Measurements from ENCODE around the gene HAPSTR1. TPM values are rescaled to one million over a fixed set of nuclear protein-coding genes. Genes with fewer than 3 reads are reported as not detected.

The HAPSTR1 gene
- total and polyA plus RNA-seq, 2 of the 13 experiments (the other 11 are each of a cell fraction or from before 2014, with no cell fraction given): 25.2 to 83.2 TPM

- no peak for TF ChIP-seq ZBTB10 (CRISPR knock-in tag; IDR thresholded peaks at IDR 0.05; ENCODE audit: borderline replicate concordance)
- no peak for TF ChIP-seq NCOA1 (CRISPR knock-in tag; IDR thresholded peaks at IDR 0.05)
- TF ChIP-seq FOXO1 (CRISPR knock-in tag; IDR thresholded peaks at IDR 0.05): no peak
- TF ChIP-seq RAD21 (CRISPR knock-in tag; IDR thresholded peaks at IDR 0.05): no peak
- TF ChIP-seq HNF4A (CRISPR knock-in tag; IDR thresholded peaks at IDR 0.05): peak; percentile 71
- no peak for TF ChIP-seq PHF21A (CRISPR knock-in tag; IDR thresholded peaks at IDR 0.05)
- peak; percentile 77 for TF ChIP-seq RNF2 (conservative IDR thresholded peaks at IDR 0.05; ENCODE audit: low read depth)
- no peak for TF ChIP-seq ZNF446 (CRISPR knock-in tag; IDR thresholded peaks at IDR 0.05)
- 0 out of 2 replicates have a peak, but pooled peaks have one; percentile 40 for TF ChIP-seq DMAP1 (CRISPR knock-in tag; IDR thresholded peaks at IDR 0.05)
- no peak for TF ChIP-seq USF2 (IDR thresholded peaks at IDR 0.05; ENCODE audit: low read depth, low read length)
- no peak for TF ChIP-seq USF2 (CRISPR knock-in tag; IDR thresholded peaks at IDR 0.05; ENCODE audit: borderline replicate concordance)
- no peak for TF ChIP-seq STAT6 (CRISPR knock-in tag; IDR thresholded peaks at IDR 0.05; ENCODE audit: borderline replicate concordance)
- 0 out of 2 replicates have a peak, but pooled peaks have one; percentile 43 for TF ChIP-seq KMT2A (CRISPR knock-in tag; IDR thresholded peaks at IDR 0.05)
- no peak for TF ChIP-seq SNRNP70 (IDR thresholded peaks at IDR 0.05; ENCODE audit: low read depth, low read length)
- TF ChIP-seq STAG1 (CRISPR knock-in tag; IDR thresholded peaks at IDR 0.05): no peak
- TF ChIP-seq KAT7 (CRISPR knock-in tag; IDR thresholded peaks at IDR 0.05; ENCODE audit: borderline replicate concordance): no peak
- TF ChIP-seq POLR2A (IDR thresholded peaks at IDR 0.05; ENCODE audit: insufficient read depth in 1 of 2, low read depth in 2 of 2, low read length in 2 of 2): no peak
- no peak for TF ChIP-seq MEIS1 (CRISPR knock-in tag; IDR thresholded peaks at IDR 0.05; ENCODE audit: borderline replicate concordance)
- TF ChIP-seq RBFOX2 (IDR thresholded peaks at IDR 0.05; ENCODE audit: low read depth, low read length): no peak
- no peak for TF ChIP-seq KDM2A (CRISPR knock-in tag; IDR thresholded peaks at IDR 0.05; ENCODE audit: borderline replicate concordance, low read depth)
- TF ChIP-seq ZNF773 (CRISPR knock-in tag; IDR thresholded peaks at IDR 0.05; ENCODE audit: borderline replicate concordance): no peak
- TF ChIP-seq MXD1 (CRISPR knock-in tag; IDR thresholded peaks at IDR 0.05): no peak
Measured at GRCh38 chr16:9088848-9089247, 2.6 kb upstream of the HAPSTR1 start (continued).
